K562 (cell line): ENCODE results near the gene BAD. TPM values are rescaled to one million over a fixed set of nuclear protein-coding genes. Genes with fewer than 3 reads are reported as not detected.

Experiments used
- DNMT1 ChIP-seq: fragments of 450-650 bp; IDR thresholded peaks from 2 replicates; pipeline ENCODE4 v1.6.1; 2016; ENCODE audit warnings: antibody characterized with exemption, mild to moderate bottlenecking
- HMGN3 ChIP-seq: IDR thresholded peaks from 2 replicates; pipeline ENCODE4 v1.6.1; 2011; ENCODE audit warnings: borderline replicate concordance, low read depth, mild to moderate bottlenecking, mixed read lengths, low read length; ENCODE audit not compliant: insufficient read length; ENCODE audit errors: extremely low read depth
- ILK ChIP-seq: fragments of 450-650 bp; IDR thresholded peaks from 2 replicates; pipeline ENCODE4 v1.6.1; 2016; ENCODE audit warnings: missing genetic modification characterization, low read depth, mild to moderate bottlenecking, missing compliant biosample characterization, moderate library complexity, borderline replicate concordance
- NEUROD1 ChIP-seq: fragments of 150-350 bp; IDR thresholded peaks from 2 replicates; pipeline ENCODE4 v1.6.1; 2014; ENCODE audit warnings: borderline replicate concordance, low read length, low read depth; ENCODE audit not compliant: partially characterized antibody
- RFX5 ChIP-seq: IDR thresholded peaks from 2 replicates; pipeline ENCODE4 v1.6.1; 2011; ENCODE audit warnings: low read depth, mild to moderate bottlenecking, improper control_type of control experiment, low read length
- SNRNP70 ChIP-seq: fragments of 200-400 bp; formaldehyde crosslinking; optimal IDR thresholded peaks from 2 replicates; pipeline ENCODE3; 2017; ENCODE audit warnings: low read depth, low read length
- TSC22D4 ChIP-seq: fragments of 450-650 bp; IDR thresholded peaks from 2 replicates; pipeline ENCODE4 v1.6.1; 2016; ENCODE audit warnings: missing genetic modification characterization, missing biosample characterization, control low read depth
- polyA plus RNA-seq, 8 experiments: library from polyadenylated mRNA; depleted of rRNA in 4 of 8; stranded (reverse) in 5 of 8; unstranded in 3 of 8; fragments of >200 nt; fragmentation: Nextera tagmentation in 2 of 8; fragmentation: Illumina TruSeq in 1 of 8; extraction: Ambion mirVana in 2 of 8; extraction: Trizol in 1 of 8; gene quantifications; 2 replicates each; pipeline versions ENCODE4 v1.2.1 to v1.2.3, GENCODE V29; 2011 to 2014; ENCODE audit warnings: inconsistent platforms in 1 of 8, missing spikeins in 1 of 8
- total RNA-seq, 7 experiments: library from RNA; depleted of rRNA in 6 of 7; stranded (reverse); fragments of >200 nt in 6 of 7; fragmentation: Illumina TruSeq in 2 of 7; extraction: Trizol in 2 of 7; gene quantifications; 2 replicates each; pipeline versions ENCODE4 v1.2.1 to v1.2.3, GENCODE V29; 2011 to 2021; ENCODE audit warnings: low replicate concordance in 1 of 7
- TF ChIP-seq, protein P1 (sequence below): fragments of 450-650 bp; IDR thresholded peaks from 2 replicates; pipeline ENCODE4 v1.6.1; 2016; ENCODE audit warnings: low read depth

The BAD gene
- total and polyA plus RNA-seq, 9 of the 15 experiments (the other 6 are each of a cell fraction or from before 2014, with no cell fraction given) = 0.61 to 45.6 (median 11.8) TPM

GRCh38 chr11:64284048-64284961, at the start of gene BAD (continued):
- TF ChIP-seq SNRNP70 = no peak
- no peak for TF ChIP-seq ILK (tag)
- TF ChIP-seq HMGN3 = peak; percentile 38
- no peak for TF ChIP-seq RFX5
- TF ChIP-seq DNMT1 = no peak
- no peak for TF ChIP-seq TSC22D4 (tag)
- TF ChIP-seq NEUROD1 = peak; percentile 89
- TF ChIP-seq, protein P1, sequence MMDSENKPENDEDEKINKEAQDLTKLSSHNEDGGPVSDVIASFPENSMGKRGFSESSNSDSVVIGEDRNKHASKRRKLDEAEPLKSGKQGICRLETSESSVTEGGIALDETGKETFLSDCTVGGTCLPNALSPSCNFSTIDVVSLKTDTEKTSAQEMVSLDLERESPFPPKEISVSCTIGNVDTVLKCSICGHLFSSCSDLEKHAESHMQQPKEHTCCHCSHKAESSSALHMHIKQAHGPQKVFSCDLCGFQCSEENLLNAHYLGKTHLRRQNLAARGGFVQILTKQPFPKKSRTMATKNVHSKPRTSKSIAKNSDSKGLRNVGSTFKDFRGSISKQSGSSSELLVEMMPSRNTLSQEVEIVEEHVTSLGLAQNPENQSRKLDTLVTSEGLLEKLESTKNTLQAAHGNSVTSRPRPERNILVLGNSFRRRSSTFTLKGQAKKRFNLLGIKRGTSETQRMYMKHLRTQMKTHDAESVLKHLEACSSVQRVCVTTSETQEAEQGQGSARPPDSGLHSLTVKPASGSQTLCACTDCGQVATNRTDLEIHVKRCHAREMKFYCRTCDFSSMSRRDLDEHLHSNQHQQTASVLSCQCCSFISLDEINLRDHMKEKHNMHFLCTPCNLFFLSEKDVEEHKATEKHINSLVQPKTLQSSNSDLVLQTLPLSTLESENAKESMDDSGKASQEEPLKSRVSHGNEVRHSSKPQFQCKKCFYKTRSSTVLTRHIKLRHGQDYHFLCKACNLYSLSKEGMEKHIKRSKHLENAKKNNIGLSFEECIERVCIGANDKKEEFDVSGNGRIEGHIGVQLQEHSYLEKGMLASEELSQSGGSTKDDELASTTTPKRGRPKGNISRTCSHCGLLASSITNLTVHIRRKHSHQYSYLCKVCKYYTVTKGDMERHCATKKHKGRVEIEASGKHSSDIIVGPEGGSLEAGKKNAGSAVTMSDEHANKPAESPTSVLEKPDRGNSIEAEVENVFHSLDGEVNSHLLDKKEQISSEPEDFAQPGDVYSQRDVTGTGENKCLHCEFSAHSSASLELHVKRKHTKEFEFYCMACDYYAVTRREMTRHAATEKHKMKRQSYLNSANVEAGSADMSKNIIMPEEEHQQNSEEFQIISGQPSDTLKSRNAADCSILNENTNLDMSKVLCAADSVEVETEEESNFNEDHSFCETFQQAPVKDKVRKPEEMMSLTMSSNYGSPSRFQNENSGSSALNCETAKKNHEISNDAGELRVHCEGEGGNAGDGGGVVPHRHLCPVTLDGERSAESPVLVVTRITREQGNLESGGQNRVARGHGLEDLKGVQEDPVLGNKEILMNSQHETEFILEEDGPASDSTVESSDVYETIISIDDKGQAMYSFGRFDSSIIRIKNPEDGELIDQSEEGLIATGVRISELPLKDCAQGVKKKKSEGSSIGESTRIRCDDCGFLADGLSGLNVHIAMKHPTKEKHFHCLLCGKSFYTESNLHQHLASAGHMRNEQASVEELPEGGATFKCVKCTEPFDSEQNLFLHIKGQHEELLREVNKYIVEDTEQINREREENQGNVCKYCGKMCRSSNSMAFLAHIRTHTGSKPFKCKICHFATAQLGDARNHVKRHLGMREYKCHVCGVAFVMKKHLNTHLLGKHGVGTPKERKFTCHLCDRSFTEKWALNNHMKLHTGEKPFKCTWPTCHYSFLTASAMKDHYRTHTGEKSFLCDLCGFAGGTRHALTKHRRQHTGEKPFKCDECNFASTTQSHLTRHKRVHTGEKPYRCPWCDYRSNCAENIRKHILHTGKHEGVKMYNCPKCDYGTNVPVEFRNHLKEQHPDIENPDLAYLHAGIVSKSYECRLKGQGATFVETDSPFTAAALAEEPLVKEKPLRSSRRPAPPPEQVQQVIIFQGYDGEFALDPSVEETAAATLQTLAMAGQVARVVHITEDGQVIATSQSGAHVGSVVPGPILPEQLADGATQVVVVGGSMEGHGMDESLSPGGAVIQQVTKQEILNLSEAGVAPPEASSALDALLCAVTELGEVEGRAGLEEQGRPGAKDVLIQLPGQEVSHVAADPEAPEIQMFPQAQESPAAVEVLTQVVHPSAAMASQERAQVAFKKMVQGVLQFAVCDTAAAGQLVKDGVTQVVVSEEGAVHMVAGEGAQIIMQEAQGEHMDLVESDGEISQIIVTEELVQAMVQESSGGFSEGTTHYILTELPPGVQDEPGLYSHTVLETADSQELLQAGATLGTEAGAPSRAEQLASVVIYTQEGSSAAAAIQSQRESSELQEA = no peak
